Measurements from ENCODE around the gene BIRC6.

BIRC6 gene

DNA sequence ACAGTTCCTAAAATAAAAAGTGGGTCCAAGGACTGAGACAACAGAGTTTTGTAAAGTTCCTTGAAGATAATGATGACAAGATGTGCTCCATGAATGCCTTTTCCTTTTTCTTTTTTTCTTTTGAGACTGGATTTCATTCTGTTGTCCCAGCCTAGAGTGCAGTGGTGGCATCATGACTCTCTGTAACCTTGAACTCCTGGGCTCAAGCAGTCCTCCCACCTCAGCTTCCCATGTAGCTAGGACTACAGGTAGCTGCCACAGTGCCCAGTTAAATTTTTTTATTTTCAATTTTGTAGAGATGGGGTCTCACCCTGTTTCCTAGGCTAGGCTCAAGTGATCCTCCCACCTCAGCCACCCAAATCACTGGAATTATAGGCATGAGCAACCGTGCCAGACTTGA, 254.9 kb downstream of the BIRC6 start:
- TF ChIP-seq, protein P1, sequence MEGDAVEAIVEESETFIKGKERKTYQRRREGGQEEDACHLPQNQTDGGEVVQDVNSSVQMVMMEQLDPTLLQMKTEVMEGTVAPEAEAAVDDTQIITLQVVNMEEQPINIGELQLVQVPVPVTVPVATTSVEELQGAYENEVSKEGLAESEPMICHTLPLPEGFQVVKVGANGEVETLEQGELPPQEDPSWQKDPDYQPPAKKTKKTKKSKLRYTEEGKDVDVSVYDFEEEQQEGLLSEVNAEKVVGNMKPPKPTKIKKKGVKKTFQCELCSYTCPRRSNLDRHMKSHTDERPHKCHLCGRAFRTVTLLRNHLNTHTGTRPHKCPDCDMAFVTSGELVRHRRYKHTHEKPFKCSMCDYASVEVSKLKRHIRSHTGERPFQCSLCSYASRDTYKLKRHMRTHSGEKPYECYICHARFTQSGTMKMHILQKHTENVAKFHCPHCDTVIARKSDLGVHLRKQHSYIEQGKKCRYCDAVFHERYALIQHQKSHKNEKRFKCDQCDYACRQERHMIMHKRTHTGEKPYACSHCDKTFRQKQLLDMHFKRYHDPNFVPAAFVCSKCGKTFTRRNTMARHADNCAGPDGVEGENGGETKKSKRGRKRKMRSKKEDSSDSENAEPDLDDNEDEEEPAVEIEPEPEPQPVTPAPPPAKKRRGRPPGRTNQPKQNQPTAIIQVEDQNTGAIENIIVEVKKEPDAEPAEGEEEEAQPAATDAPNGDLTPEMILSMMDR (IDR thresholded peaks at IDR 0.05) = no peak
- no peak overlapping the region for H3K4me3 ChIP-seq
- DNase-seq (ENCODE audit: low spot score) = no peak
- no peak overlapping the region for H3K27ac ChIP-seq

DNA sequence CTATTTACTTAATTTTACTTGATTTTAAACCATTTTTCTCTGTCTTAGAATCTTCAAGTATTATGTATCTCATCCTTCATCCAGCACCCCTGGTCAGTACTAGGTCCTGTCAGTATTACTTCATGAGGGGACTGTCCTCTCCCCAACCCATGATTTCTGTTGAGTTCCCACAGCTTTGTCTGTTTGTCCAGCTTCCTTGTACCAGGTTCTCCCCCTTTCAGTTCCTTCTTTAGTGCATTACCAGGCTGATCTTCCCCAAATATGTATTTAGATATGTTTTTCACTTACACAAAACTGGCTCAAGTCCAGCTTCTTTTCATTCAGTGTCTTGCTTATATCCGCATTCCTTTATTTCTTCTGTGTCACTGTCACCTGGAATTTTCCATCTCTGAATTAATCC, 257.3 kb downstream of the BIRC6 start:
- no peak for DNase-seq (ENCODE audit: low spot score)
- Histone ChIP-seq H3K27ac (no peak overlapping the region), H3K4me3 (no peak overlapping the region)
- TF ChIP-seq, protein P1 (IDR thresholded peaks at IDR 0.05) = no peak

DNA sequence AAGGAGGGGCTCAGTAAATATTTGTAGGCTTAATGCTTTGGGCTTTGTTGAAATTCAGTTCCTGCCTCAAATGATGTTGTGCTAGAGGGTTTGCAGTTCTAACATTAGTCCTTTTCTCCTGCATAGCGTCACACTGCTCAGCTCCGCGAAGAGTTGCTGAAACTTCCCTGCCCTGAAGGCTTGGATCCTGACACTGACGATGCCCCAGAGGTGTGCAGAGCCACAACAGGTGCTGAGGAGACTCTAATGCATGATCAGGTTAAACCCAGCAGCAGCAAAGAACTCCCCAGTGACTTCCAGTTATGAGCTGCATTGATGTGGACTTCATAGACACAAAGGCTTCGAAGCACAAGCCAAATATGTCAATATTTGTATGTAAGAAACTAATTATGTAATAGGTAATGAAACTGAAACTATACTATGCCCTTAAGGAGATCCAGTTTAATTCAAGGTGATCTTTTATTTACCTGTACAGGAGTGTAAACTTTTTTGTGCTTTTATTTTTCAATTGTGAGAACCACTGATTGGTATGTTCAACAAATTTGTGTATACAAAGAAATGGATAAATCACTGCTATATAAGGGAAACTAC, 260.9 kb downstream of the BIRC6 start:
- Histone ChIP-seq H3K27ac (no peak overlapping the region), H3K4me3 (no peak overlapping the region)
- TF ChIP-seq, protein P1 (IDR thresholded peaks at IDR 0.05) = no peak
- DNase-seq (ENCODE audit: low spot score) = no peak

DNA sequence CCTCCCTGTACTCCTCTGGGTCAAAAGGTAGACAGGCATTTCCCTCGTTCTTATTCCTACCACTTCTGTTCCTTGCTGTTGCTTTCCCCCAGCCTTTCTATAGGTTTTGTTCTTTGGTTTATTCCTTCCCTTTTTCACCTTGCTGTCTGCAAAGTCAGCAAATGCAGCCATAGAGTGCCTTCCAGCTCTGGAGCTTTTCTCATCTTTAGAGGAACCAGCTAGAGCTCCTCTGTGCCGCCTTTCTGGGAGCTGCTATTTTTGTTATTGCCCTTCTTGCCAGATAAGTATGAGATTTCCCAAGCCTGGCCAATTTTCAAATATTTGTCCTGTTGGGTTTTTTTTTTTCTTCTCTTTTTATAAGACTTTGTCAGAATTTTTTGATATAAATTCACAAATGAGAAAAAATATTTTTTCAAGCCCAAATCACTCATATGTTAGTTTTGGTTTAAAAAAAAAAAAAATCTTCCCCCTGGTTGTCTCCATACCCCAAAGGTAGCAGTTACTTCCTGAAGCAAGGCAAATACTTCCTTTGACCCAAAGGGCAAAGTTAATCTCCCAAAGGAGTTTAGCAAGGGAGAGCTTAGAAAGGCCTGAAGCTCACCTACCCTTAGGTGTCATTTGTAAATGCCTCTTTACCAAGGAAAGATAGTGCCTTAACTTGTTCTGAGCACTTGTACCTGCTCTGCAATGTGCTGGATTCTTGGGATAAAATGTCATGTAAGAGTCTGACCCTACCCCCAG, 265.9 kb downstream of the BIRC6 start:
- TF ChIP-seq, protein P1 (IDR thresholded peaks at IDR 0.05) = no peak
- H3K4me3 ChIP-seq = no peak overlapping the region
- no peak for DNase-seq (ENCODE audit: low spot score)
- peak overlapping the region; percentile 41 to 84 for H3K27ac ChIP-seq

DNA sequence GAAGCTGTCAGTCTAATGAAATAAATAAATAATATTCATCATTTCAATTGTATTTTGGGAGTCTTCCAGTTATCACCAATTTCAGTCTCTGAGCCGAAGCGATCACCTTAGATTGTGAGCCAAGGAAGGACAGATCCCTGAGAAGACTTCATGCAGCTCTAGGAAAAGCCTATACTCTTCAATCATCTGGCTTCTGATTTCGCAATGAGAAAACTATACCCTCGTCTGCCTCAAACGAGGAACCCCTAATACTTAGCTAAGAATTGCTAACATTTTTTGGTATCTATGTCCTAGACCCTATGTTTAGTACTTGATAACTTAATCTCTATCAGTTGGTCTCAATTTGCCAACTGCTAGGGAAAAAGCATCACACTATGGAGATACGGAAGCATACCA, 266.5 kb downstream of the BIRC6 start:
- TF ChIP-seq, protein P1 (IDR thresholded peaks at IDR 0.05) = no peak
- Histone ChIP-seq H3K4me3 (no peak overlapping the region), H3K27ac (peak overlapping the region in 1 of 2 donors; percentile 74)
- DNase-seq (ENCODE audit: low spot score) = no peak

DNA sequence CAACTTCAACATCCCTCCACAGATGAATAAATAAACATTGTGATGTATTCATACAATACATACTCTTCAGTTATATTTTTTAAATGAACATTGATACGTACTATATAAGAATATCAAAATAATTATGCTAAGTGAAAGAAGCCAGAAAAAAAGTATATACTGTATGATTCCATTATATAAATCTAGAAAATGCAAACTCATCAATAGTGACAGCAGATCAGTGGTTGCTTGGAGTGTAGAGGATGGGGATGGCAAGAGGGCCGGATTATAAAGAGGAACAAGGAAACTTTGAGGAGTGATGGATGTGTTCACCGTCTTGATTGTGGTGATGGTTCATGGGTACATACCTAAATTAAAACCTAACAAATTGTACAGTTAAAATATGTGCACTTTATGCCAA, 268.0 kb downstream of the BIRC6 start:
- Histone ChIP-seq H3K27ac (no peak overlapping the region), H3K4me3 (no peak overlapping the region)
- DNase-seq (ENCODE audit: low spot score) = no peak
- TF ChIP-seq, protein P1 (IDR thresholded peaks at IDR 0.05) = no peak

All from coronary artery (tissue), 2 donors.